Gastroesophageal sphincter (tissue), 3 donors: ENCODE measurements around the gene PTHLH.

Source experiments
- EP300 ChIP-seq: sonication (generic); formaldehyde crosslinking; IDR thresholded peaks from one replicate; pipeline ENCODE4 v1.6.1; 2017; ENCODE audit warnings: antibody characterized with exemption, mild to moderate bottlenecking
- POLR2A ChIP-seq, 2 donors: fragments of 450-650 bp; IDR thresholded peaks; one replicate each; pipeline ENCODE4 v1.6.1; 2017; ENCODE audit warnings: antibody characterized with exemption in 2 of 2, mild to moderate bottlenecking in 2 of 2, moderate library complexity in 1 of 2
- POLR2AphosphoS5 ChIP-seq: sonication (generic); formaldehyde crosslinking; IDR thresholded peaks from one replicate; pipeline ENCODE4 v1.6.1; 2017; ENCODE audit warnings: antibody characterized with exemption
- TF ChIP-seq, protein P1 (sequence below), 4 experiments: fragments of 200-600 bp in 2 of 4; fragments of 450-650 bp in 2 of 4; sonication (generic) in 1 of 4; IDR thresholded peaks; one replicate each; pipeline ENCODE4 v1.5.1; 2017 to 2019; ENCODE audit warnings: antibody characterized with exemption in 4 of 4, mild to moderate bottlenecking in 2 of 4, moderate library complexity in 2 of 4

- TF ChIP-seq, protein P1, sequence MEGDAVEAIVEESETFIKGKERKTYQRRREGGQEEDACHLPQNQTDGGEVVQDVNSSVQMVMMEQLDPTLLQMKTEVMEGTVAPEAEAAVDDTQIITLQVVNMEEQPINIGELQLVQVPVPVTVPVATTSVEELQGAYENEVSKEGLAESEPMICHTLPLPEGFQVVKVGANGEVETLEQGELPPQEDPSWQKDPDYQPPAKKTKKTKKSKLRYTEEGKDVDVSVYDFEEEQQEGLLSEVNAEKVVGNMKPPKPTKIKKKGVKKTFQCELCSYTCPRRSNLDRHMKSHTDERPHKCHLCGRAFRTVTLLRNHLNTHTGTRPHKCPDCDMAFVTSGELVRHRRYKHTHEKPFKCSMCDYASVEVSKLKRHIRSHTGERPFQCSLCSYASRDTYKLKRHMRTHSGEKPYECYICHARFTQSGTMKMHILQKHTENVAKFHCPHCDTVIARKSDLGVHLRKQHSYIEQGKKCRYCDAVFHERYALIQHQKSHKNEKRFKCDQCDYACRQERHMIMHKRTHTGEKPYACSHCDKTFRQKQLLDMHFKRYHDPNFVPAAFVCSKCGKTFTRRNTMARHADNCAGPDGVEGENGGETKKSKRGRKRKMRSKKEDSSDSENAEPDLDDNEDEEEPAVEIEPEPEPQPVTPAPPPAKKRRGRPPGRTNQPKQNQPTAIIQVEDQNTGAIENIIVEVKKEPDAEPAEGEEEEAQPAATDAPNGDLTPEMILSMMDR (IDR thresholded peaks at IDR 0.05) = no peak
- no peak for TF ChIP-seq POLR2A (IDR thresholded peaks at IDR 0.05)
- TF ChIP-seq EP300 = no peak
- no peak for TF ChIP-seq POLR2AphosphoS5
Observed at GRCh38 chr12:27988594-27989233, 16.2 kb upstream of the PTHLH start.
